HUES64 (cell line): Measurements from ENCODE around the gene RNASE12.

Source experiments
- H3K27ac ChIP-seq: 2 replicates; pipeline ENCODE4 v1.7.0; 2013; ENCODE audit warnings: low read depth, low read length, inconsistent platforms
- H3K27me3 ChIP-seq: 2 replicates; pipeline ENCODE4 v1.6.1; 2013; ENCODE audit warnings: mild to moderate bottlenecking, low read length; ENCODE audit not compliant: insufficient read depth
- H3K36me3 ChIP-seq: 2 replicates; pipeline ENCODE4 v1.6.1; 2013; ENCODE audit warnings: mild to moderate bottlenecking, low read length; ENCODE audit not compliant: insufficient read depth
- H3K4me1 ChIP-seq: 2 replicates; pipeline ENCODE4 v1.6.1; 2013; ENCODE audit warnings: mild to moderate bottlenecking, low read length, moderate library complexity; ENCODE audit not compliant: insufficient read depth
- H3K4me3 ChIP-seq: 2 replicates; pipeline ENCODE4 v1.5.1; 2013; ENCODE audit warnings: mild to moderate bottlenecking, low read length, moderate library complexity
- H3K9ac ChIP-seq: 2 replicates; pipeline ENCODE4 v1.6.1; 2013; ENCODE audit warnings: mild to moderate bottlenecking, low read depth, low read length
- H3K9me3 ChIP-seq: 2 replicates; pipeline ENCODE4 v1.6.1; 2013; ENCODE audit warnings: low read depth, low read length; ENCODE audit not compliant: insufficient read depth
- WGBS: fragments of 150-250, 120-280 bp; methylation state at CpG from one replicate; pipeline ENCODE4 v1.1.7; 2013; ENCODE audit warnings: missing lambda C conversion rate; 5-methylcytosine and 5-hydroxymethylcytosine counted together

Gene RNASE12

DNA sequence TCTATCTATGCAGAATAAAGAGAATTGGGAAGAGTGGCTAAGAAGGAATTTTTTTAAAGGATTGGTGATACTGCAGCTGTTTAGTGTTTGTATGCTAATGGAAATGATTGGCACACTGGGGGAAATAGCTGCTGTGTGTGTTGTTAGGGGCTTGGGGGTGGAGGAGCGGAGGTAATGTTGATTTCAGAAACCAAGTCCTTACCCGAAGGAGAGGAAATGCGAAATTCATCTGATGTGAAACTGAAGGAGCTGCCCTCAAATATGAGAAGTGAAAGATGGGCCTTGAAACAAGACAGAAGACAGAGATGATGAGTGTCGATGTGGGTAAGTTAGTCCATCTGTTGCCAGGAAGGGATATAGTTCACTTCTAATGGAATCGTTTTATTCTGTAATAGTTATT lies 21.2 kb upstream of the RNASE12 start:
- WGBS, result 77% methylated on average over 4 of the region's 5 CpGs
- Histone ChIP-seq H3K27ac (no peak overlapping the region), H3K27me3 (no peaks in the 10 kb centered on the region), H3K9me3 (no peaks in the 10 kb centered on the region), H3K9ac (no peak overlapping the region), H3K4me1 (peaks cover 11% of the 10 kb centered on the region), H3K4me3 (no peak overlapping the region), H3K36me3 (no peaks in the 10 kb centered on the region)

DNA sequence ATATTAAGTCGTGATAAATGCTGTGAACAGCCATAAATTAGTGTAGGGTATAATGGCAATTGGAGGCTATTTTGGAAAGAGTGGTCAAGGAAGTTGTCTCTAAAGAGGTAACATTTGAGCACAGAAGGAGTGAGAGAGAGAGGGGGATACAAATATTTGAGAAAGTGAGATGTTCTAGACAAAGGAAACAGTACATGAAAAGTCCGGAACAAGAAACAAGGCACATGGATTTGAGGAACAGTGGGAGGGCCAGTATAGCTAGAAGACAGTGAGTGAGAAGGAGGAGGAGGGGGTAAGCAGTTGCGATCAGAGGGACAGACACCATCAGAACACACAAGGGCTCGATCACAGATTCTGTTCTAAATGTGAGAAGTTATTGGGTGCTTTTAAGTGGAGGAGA lies 20.1 kb upstream of the RNASE12 start:
- Histone ChIP-seq H3K9me3 (no peaks in the 10 kb centered on the region), H3K27ac (no peak overlapping the region), H3K4me3 (no peak overlapping the region), H3K4me1 (peaks cover 11% of the 10 kb centered on the region), H3K27me3 (no peaks in the 10 kb centered on the region), H3K9ac (no peak overlapping the region), H3K36me3 (no peaks in the 10 kb centered on the region)
- 83% methylated on average over 4 of the region's 4 CpGs for WGBS

DNA sequence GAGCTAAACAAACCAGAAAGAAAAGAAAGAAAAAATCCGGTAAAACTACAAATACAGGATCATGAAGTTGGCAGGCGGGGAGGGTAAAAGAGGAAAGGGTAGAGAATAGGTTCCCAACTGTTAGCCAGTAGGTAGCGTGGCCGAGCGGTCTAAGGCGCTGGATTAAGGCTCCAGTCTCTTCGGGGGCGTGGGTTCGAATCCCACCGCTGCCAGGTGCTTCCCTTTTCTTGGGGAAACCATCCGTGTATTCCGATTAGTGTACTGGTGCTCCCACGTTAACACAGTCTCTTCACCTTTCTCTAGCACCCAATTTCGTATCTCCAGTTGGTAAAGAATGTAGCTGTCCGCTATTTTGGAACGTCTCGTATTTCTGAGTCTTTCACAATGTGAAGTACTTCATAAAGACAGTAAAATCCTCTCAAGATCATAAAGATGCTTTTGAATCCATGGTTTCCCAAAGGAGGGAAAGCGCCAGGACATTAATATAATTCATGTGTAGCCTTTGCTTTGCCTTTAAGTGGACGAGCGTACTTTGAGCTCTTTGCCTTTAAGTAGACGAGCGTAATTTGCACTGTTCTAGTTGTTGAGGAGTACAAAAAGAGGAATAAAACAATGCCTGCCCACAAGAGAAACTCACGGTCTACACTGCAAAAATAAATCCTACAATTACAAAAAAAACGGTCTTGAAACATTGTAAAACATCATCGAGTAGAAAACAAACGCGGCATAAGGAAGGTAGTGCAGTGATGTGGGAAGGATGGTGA lies 19.0 kb upstream of the RNASE12 start:
- Histone ChIP-seq H3K27me3 (no peaks in the 10 kb centered on the region), H3K4me1 (peaks cover 11% of the 10 kb centered on the region), H3K36me3 (no peaks in the 10 kb centered on the region), H3K9me3 (no peaks in the 10 kb centered on the region), H3K9ac (peak overlapping the region; percentile 67), H3K4me3 (peak overlapping the region; percentile 88), H3K27ac (no peak overlapping the region)
- 20% methylated on average over 26 of the region's 27 CpGs for WGBS

DNA sequence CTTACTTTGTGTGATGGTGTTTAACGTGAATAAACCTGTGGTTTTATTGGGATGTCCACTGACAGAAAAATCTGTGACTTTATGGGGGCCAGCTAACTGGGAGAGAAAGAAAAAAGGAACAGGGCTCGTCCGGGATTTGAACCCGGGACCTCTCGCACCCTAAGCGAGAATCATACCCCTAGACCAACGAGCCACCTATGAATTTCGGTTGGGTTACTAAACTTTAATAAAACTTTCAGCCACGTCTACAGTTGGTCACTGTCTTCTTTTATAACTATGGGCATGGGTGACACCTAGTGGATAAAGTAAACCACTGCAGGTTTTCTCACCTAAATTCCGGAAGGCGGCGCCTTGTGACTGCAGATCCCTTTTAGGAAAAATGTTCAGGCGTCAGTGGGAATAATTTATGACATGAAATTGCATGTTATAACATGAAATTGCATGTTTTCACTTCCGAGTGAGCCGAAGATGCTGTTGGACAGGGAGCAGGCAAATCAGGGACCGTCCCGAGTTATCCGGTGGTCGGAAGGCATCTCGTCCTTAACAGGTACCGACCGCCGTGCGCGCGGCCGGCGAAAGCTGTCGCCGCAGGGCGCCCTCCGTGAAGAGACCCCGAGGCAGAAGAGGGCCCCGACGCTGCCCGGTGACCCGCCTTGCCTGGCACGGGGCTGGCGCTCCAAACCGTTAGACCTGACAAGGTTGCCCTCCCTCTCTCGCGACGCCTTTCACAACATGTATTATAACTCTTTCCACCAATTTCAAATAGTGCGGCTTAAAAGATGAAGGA lies 18.2 kb upstream of the RNASE12 start:
- Histone ChIP-seq H3K4me3 (peak overlapping the region; percentile 88), H3K4me1 (peaks cover 6% of the 10 kb centered on the region; the same call in 1 of the 2 replicates), H3K27me3 (no peaks in the 10 kb centered on the region), H3K27ac (no peak overlapping the region), H3K36me3 (no peaks in the 10 kb centered on the region), H3K9ac (peak overlapping the region; percentile 67), H3K9me3 (no peaks in the 10 kb centered on the region)
- under 1% methylated on average over 43 of the region's 44 CpGs for WGBS

DNA sequence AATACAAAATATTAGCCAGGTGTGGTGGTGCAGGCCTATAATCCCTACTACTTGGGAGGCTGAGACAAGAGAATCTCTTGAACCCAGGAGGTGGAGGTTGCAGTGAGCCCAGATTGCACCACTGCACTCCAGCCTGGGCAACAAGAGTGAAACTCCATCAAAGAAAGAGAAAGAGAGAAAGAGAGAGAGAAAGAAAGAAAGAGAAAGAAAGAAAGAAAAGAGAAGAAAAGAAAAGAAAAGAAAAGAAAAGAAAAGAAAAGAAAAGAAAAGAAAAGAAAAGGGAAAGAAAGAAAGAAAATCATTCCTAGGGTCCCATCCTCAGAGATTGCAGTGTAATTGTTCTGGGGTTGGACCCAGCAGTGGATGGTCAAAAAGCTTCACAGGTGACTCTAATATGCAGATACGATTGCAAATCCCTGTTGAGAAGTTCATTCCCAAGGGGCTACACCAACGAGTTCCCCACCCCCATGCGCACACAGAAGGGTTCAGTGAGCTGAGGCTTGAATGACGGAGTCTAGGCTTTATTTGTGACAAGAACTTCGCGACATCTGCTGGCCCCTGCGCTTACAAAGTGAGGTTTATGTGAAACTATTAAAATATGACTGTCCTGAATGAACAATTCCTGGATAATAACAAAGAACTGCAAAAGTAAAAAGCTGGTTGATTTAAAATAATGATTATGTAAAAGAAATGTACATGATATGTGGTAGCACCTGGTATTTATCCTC lies 17.4 kb upstream of the RNASE12 start:
- Histone ChIP-seq H3K36me3 (no peaks in the 10 kb centered on the region), H3K27me3 (no peaks in the 10 kb centered on the region), H3K4me3 (peak overlapping the region; percentile 22; the same call in 1 of the 2 replicates), H3K9me3 (no peaks in the 10 kb centered on the region), H3K27ac (no peak overlapping the region), H3K9ac (no peak overlapping the region), H3K4me1 (peaks cover 6% of the 10 kb centered on the region; the same call in 1 of the 2 replicates)
- WGBS, result 77% methylated on average over 7 of the region's 7 CpGs

DNA sequence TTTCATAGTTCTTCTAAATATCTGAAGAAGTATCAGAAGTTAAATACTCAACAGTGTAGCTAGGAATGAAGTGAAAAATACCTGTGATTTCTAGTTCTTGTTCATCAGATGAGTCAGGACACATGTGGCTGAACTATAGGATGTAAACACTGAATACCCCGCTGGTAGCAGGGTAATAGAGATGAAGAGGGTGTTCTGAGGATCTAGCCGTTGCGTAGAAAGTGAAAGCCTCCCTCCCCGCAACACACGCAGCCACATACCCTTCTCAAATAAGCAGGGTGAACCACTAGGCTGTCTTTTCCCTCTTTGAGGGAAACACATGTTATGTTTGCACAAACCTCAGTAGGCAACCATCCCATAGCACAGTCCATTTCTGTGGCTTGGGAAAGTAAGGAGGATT lies 16.4 kb upstream of the RNASE12 start:
- Histone ChIP-seq H3K27me3 (no peaks in the 10 kb centered on the region), H3K27ac (no peak overlapping the region), H3K9me3 (no peaks in the 10 kb centered on the region), H3K9ac (no peak overlapping the region), H3K4me3 (no peak overlapping the region), H3K36me3 (no peaks in the 10 kb centered on the region), H3K4me1 (0 out of 2 replicates have a peak, but pooled peaks cover under 1% of the 10 kb centered on the region)
- WGBS, result 87% methylated on average over 5 of the region's 5 CpGs

DNA sequence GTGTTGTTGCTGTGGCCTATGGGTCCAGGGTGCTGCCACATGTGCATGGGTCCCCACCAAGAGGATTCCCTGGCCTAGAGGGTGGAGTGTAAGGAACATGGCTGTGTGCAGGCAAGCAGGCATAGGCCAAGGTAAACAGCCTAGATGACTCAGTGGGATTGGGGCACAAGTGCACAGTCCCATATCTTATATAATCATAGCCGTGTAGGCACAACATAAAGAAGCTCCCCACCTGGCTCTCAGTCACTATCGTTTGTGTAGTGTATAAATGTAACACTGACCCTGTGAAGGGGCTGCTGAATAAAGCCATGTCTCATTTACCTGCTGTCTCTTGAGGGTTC lies 15.7 kb upstream of the RNASE12 start:
- H3K4me1 ChIP-seq, result no peaks in the 10 kb centered on the region
- no peak overlapping the region for H3K4me3 ChIP-seq
- 90% methylated on average over 2 of the region's 2 CpGs for WGBS
- no peaks in the 10 kb centered on the region for H3K27me3 ChIP-seq
- no peak overlapping the region for H3K9ac ChIP-seq
- no peaks in the 10 kb centered on the region for H3K36me3 ChIP-seq
- H3K9me3 ChIP-seq, result no peaks in the 10 kb centered on the region
- H3K27ac ChIP-seq, result no peak overlapping the region

DNA sequence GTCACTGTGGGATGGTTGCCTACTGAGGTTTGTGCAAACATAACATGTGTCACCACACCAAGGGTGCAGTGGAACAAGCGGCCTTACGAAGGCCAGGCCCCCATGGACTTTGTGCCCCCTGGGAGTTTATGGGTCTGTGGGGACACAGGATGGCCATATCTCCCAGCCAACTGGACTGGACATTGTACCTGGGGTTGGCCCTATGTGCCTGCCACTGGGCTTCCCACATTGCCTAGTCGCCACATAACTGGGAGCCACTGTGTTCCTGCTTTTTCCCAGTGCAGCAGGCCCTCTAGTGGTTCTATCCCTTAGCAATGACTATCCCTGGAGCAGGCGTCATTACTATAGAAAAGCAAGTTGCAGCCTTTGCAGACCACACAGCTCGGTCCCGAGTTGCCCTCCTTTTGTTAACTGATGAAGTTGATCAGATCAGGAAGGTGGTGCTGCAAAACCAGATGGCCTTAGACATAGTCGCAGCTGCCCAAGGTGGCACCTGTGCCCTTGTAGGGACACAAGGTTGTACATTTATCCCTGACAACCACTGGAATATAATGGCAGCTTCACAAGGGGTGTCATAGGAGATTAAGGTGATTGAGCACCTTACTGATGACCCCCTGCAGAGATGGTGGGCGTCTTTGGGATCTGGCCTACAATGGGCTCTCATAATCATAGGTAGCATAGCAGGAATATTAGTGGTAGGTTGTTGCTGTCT lies 15.2 kb upstream of the RNASE12 start:
- no peak overlapping the region for H3K9ac ChIP-seq
- no peaks in the 10 kb centered on the region for H3K36me3 ChIP-seq
- 44% methylated on average over 8 of the region's 8 CpGs for WGBS
- H3K4me1 ChIP-seq, result no peaks in the 10 kb centered on the region
- H3K9me3 ChIP-seq, result no peaks in the 10 kb centered on the region
- no peak overlapping the region for H3K4me3 ChIP-seq
- H3K27me3 ChIP-seq, result no peaks in the 10 kb centered on the region
- H3K27ac ChIP-seq, result no peak overlapping the region

DNA sequence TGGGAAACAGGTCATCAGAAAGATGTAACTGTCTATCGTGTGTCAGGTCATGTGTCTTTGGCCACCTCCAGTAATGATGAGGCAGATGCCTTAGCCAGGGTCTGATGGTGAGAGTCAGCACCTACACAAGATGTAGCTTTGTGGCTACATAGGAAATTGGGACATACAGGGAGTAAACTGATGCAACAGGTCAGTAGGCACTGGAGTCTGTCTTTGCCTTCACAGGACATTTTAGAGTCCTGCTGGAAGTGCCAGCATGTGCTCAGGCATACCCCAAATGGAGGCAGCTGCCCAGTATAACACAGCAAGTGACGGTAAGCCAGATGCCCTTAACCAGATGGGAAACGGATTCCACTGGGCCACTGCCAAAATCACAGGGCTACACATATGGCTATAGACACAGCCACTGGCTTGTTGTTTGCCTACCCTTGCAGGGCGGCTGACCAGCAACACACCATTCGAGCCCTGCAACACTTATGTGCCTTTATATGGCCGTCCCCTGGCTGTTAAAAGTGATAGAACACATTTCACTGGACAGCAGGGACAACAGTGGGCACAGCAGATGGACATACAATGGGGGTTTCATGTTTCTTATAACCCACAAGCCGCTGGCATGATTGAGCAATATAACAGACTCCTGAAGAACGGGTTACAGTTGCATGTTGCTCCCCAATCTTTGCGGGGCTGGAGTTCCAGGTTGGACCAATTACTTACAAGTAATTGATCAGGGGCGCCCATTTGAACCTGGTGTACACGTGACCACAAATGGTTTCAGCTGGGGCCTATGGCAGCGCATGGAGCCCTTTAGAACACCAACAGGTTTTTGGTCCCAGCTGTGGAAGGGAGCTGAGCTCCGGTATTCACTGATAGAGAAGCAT lies 12.9 kb upstream of the RNASE12 start:
- WGBS, result 95% methylated on average over 13 of the region's 13 CpGs
- no peak overlapping the region for H3K4me3 ChIP-seq
- H3K27me3 ChIP-seq, result no peaks in the 10 kb centered on the region
- H3K27ac ChIP-seq, result no peak overlapping the region
- H3K9ac ChIP-seq, result no peak overlapping the region
- no peaks in the 10 kb centered on the region for H3K9me3 ChIP-seq
- H3K4me1 ChIP-seq, result no peaks in the 10 kb centered on the region
- no peaks in the 10 kb centered on the region for H3K36me3 ChIP-seq

DNA sequence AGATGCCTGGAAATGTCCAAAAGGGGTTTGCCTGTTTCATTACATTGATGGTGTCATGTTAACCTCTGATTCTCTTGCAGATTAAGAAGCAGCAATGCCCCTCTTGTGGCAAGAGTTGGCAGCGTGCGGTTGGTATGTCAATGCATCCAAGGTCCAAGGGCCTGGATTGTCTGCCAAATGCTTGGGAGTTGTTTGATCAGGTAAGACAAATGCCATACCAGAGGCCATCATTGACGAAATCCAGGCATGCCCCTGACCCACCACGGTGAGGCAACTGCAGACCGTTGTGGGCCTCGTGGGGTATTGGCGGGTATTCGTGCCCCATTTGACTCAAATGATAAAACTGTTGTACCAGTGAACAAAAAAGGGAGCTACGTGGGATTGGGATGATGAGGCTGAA lies 11.4 kb upstream of the RNASE12 start:
- H3K27ac ChIP-seq, result no peak overlapping the region
- no peaks in the 10 kb centered on the region for H3K27me3 ChIP-seq
- H3K9ac ChIP-seq, result no peak overlapping the region
- H3K4me3 ChIP-seq, result no peak overlapping the region
- H3K9me3 ChIP-seq, result no peaks in the 10 kb centered on the region
- WGBS, result 92% methylated on average over 9 of the region's 9 CpGs
- H3K36me3 ChIP-seq, result no peaks in the 10 kb centered on the region
- no peaks in the 10 kb centered on the region for H3K4me1 ChIP-seq
